ENCODE measurements around the gene TBL2. TPM values are rescaled to one million over a fixed set of nuclear protein-coding genes. Genes with fewer than 3 reads are reported as not detected.

TBL2 gene
- total RNA-seq, 1 experiment from 2014 or later, result 32.3 TPM

GRCh38 chr7:73521636-73522104 lies 56.7 kb downstream of the TBL2 start:
- H3K4me3 Mint-ChIP-seq, result peak overlapping the region; percentile 52
- CTCF ChIA-PET, result interaction anchor here (0.6 to 2.5 kb wide), 6 partner anchors 35 to 395 kb away, joined by 5 to 13 read pairs (median 7); partner anchors contain the start of gene TBL2

DNA sequence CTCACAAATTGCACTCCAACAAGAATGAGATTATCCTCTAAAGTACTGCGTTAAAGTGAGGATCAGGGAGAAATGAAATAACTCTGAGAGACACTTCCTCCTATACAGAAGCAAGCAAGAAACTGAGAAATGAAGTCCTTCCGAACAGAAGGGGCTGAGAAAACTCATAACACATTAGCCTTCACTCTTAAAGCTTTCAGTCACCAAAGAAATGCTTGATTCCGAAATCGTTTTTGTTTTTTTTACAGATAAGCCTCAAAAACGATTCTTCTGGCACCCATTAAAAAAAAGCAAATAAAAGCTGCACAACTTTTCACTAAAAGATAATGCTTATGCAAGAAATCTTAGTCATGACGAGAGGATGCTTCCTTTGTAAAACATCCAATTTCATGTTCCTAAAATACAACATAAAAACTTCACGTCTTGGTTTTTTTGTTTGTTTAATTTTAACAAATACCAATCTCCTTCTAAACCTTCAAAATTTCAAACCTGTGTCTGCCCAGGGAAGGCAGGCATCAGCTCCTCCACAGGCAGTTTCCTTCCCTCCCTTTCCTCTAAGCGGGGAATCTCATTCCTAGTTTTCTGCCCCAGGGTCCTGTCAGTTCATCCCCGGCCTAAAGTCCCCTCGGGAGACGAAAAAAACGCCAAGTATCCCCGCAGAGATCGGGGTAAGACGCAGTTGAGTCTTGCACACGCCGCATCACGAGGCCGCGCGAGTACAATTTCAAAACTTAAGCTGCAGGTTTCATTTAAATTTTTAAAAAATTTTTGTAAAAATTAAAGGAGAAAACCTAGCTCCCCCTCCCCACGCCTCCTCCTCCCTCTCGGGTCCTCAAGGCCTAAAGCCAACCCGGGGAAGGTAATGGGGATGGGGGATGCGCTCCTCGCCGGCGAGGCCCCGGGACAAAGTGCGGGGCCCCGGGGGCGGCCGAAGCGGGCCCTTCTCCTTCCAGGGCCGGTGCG lies 57.4 kb downstream of the TBL2 start:
- ATAC-seq (no peak), DNase-seq (ENCODE audit: low spot score) (no peak)
- H3K9me3 Mint-ChIP-seq, result no peaks in the 10 kb centered on the region
- ChIA-PET CTCF (interaction anchor here (2.5 kb wide), 1 partner anchor 86 kb away, joined by 13 read pairs; no protein-coding TSS in a partner anchor), POLR2A (interaction anchor here (0.5 to 2.6 kb wide), 6 partner anchors 9 to 218 kb away, joined by 3 to 14 read pairs (median 4); partner anchors contain the start of gene ABHD11)
- H3K27me3 Mint-ChIP-seq (ENCODE audit: low read depth), result no peaks in the 10 kb centered on the region
- H3K4me1 Mint-ChIP-seq, result peaks cover 31% of the 10 kb centered on the region
- peak overlapping the region; percentile 49 for H3K27ac Mint-ChIP-seq
- no peak for TF ChIP-seq HMGXB4 (CRISPR knock-in tag; IDR thresholded peaks at IDR 0.05)
- TF ChIP-seq SMAD4 (CRISPR knock-in tag; IDR thresholded peaks at IDR 0.05), result no peak
- no peak for TF ChIP-seq ZNF232 (CRISPR knock-in tag; IDR thresholded peaks at IDR 0.05)
- TF ChIP-seq IRF1 (CRISPR knock-in tag; IDR thresholded peaks at IDR 0.05), result no peak
- no peak for TF ChIP-seq SP1 (CRISPR knock-in tag; conservative IDR thresholded peaks at IDR 0.05)
- TF ChIP-seq ZSCAN18 (CRISPR knock-in tag; IDR thresholded peaks at IDR 0.05), result no peak
- TF ChIP-seq ELF4 (CRISPR knock-in tag; IDR thresholded peaks at IDR 0.05; ENCODE audit: low read depth), result no peak
- no peak for TF ChIP-seq ZNF671 (CRISPR knock-in tag; IDR thresholded peaks at IDR 0.05)
- TF ChIP-seq ZBTB21 (CRISPR knock-in tag; IDR thresholded peaks at IDR 0.05; ENCODE audit: borderline replicate concordance), result no peak
- TF ChIP-seq, protein P1, sequence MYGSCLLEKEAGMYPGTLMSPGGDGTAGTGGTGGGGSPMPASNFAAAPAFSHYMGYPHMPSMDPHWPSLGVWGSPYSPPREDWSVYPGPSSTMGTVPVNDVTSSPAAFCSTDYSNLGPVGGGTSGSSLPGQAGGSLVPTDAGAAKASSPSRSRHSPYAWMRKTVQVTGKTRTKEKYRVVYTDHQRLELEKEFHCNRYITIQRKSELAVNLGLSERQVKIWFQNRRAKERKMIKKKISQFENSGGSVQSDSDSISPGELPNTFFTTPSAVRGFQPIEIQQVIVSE (CRISPR knock-in tag; IDR thresholded peaks at IDR 0.05; ENCODE audit: borderline replicate concordance), result no peak
- no peak for TF ChIP-seq RELA (CRISPR knock-in tag; IDR thresholded peaks at IDR 0.05; ENCODE audit: borderline replicate concordance)
- TF ChIP-seq, protein P2, sequence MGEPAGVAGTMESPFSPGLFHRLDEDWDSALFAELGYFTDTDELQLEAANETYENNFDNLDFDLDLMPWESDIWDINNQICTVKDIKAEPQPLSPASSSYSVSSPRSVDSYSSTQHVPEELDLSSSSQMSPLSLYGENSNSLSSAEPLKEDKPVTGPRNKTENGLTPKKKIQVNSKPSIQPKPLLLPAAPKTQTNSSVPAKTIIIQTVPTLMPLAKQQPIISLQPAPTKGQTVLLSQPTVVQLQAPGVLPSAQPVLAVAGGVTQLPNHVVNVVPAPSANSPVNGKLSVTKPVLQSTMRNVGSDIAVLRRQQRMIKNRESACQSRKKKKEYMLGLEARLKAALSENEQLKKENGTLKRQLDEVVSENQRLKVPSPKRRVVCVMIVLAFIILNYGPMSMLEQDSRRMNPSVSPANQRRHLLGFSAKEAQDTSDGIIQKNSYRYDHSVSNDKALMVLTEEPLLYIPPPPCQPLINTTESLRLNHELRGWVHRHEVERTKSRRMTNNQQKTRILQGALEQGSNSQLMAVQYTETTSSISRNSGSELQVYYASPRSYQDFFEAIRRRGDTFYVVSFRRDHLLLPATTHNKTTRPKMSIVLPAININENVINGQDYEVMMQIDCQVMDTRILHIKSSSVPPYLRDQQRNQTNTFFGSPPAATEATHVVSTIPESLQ (CRISPR knock-in tag; IDR thresholded peaks at IDR 0.05), result no peak
- no peak for TF ChIP-seq SOX15 (CRISPR knock-in tag; IDR thresholded peaks at IDR 0.05)
- no peak for TF ChIP-seq TCF7 (CRISPR knock-in tag; IDR thresholded peaks at IDR 0.05; ENCODE audit: low read depth)
- H3K4me3 Mint-ChIP-seq, result peak overlapping the region; percentile 82
- peaks cover 40% of the 10 kb centered on the region for H3K36me3 Mint-ChIP-seq

More at GRCh38 chr7:73521636-73522104, 56.7 kb downstream of the TBL2 start:
- Mint-ChIP-seq H3K27ac (no peak overlapping the region), H3K9me3 (no peaks in the 10 kb centered on the region), H3K36me3 (peaks cover 36% of the 10 kb centered on the region), H3K27me3 (ENCODE audit: low read depth) (no peaks in the 10 kb centered on the region), H3K4me1 (peaks cover 31% of the 10 kb centered on the region)
- POLR2A ChIA-PET, result interaction anchor here (0.6 to 2.6 kb wide), 8 partner anchors 9 to 216 kb away, joined by 3 to 14 read pairs (median 6); partner anchors contain the start of genes BCL7B and TBL2
- 0 out of 2 replicates have a peak, but pooled peaks have one; percentile 40 for TF ChIP-seq KAT7 (CRISPR knock-in tag; IDR thresholded peaks at IDR 0.05; ENCODE audit: borderline replicate concordance)
- no peak for TF ChIP-seq ELF4 (CRISPR knock-in tag; IDR thresholded peaks at IDR 0.05; ENCODE audit: low read depth)
- ATAC-seq (peak; percentile 12), DNase-seq (ENCODE audit: low spot score) (peak; percentile 61)
